Activated gamma-delta T cell treated with Interleukin-2 at 50 U/mL for 16 hours (primary cell): ENCODE data around the gene STAMBP.
A peak's percentile ranks its signal among the peaks of the same experiment; 100 is the strongest.

ENCODE experiments used
- DNase-seq: peaks from one replicate; pipeline ENCODE4 v3.0.0-alpha.2; 2020

Gene STAMBP

GRCh38 chr2:73908689-73909652, 80.2 kb downstream of the STAMBP start:
- DNase-seq = no peak

GRCh38 chr2:73910873-73911547, 82.2 kb downstream of the STAMBP start:
- no peak for DNase-seq

GRCh38 chr2:73911548-73912208, 82.9 kb downstream of the STAMBP start:
- DNase-seq = no peak

GRCh38 chr2:73913414-73914054, 84.8 kb downstream of the STAMBP start:
- DNase-seq = no peak

- DNase-seq = no peak
Measured at GRCh38 chr2:73914667-73915066, 85.9 kb downstream of the STAMBP start.

- DNase-seq = no peak
Measured at GRCh38 chr2:73915437-73915993, 86.8 kb downstream of the STAMBP start.

- no peak for DNase-seq
Measured at GRCh38 chr2:73916666-73917065, 87.9 kb downstream of the STAMBP start.

- DNase-seq = no peak
Measured at GRCh38 chr2:73917296-73917695, 88.5 kb downstream of the STAMBP start.

GRCh38 chr2:73917696-73918207, 89.0 kb downstream of the STAMBP start:
- DNase-seq = no peak

- no peak for DNase-seq
Measured at GRCh38 chr2:73918856-73919255, 90.1 kb downstream of the STAMBP start.

- DNase-seq = no peak
Measured at GRCh38 chr2:73919596-73920228, 91.0 kb downstream of the STAMBP start.

GRCh38 chr2:73920577-73921545, 92.1 kb downstream of the STAMBP start:
- DNase-seq = peak; percentile 16

GRCh38 chr2:73921581-73921980, 92.8 kb downstream of the STAMBP start:
- DNase-seq = no peak

- no peak for DNase-seq
Measured at GRCh38 chr2:73922681-73923080, 93.9 kb downstream of the STAMBP start.
